ENCODE measurements around the gene TBC1D22B. TPM values are rescaled to one million over a fixed set of nuclear protein-coding genes. Genes with fewer than 3 reads are reported as not detected.

Gene TBC1D22B
- total and polyA plus RNA-seq, 2 donors from 2014 or later: 9.7 to 12.8 TPM

DNA sequence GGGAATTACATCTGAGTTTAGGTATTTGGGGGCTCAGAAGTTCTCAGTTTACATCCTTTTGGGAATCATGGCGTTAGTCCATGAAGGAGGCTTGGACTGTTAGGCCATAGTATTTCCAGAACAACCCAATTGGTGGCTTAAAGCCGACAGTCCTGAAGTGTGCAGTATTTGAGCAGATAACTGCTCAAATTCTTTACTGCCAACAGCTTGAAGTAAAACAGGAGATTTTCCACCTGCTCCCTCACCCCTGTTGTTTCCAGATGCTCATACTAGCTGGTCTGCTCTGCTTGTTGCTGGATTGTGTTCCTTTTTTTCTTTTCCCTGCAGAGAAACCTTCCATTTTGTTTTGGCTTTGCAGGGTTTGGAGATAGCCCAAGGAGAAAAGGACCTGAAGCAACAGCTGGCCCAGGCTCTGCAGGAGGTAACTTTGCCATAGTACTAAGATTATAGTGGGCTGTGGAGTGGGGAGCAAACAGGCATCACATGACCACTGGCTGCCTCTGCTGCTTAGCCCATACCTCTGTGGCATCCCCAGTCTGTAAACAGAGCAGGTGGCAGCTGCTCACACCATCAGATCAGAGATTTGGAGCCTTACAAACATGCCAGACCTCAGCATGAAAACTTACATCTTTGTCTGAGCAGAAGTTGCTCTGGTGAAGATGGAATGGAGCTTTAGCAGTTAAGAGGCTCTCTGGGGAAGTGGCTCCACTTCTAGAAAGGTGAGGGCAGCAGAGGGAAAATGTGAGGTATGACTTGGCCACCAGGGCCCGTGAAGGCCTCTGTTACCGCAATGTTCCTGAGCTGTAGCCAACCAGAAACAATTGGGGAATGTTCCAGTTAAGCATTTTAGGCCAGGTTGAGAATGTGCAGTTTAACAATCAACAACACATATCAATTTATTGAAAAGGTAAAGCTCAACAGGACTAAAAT is 113.8 kb downstream of the TBC1D22B start:
- Histone ChIP-seq H3K27ac (ENCODE audit: low read depth in 2 of 2, low read length in 2 of 2) (no peak overlapping the region), H3K4me1 (ENCODE audit: control insufficient read depth in 2 of 3, insufficient read depth in 2 of 3, low read depth in 1 of 3, low read length in 3 of 3) (peaks cover 0 to 11% (median 5%) of the 10 kb centered on the region in 3 donors), H3K9me3 (ENCODE audit: control insufficient read depth in 2 of 3, insufficient read depth in 1 of 3, low read length in 3 of 3) (no peaks in the 10 kb centered on the region), H3K27me3 (ENCODE audit: control insufficient read depth, insufficient read depth, low read length) (no peaks in the 10 kb centered on the region), H3K4me3 (ENCODE audit: low read length in 3 of 3) (no peak overlapping the region), H3K36me3 (ENCODE audit: control insufficient read depth in 2 of 3, insufficient read depth in 3 of 3, low read length in 3 of 3) (peaks cover 0 to 24% (median 14%) of the 10 kb centered on the region in 3 donors), H3K9ac (ENCODE audit: low read length in 3 of 3) (no peak overlapping the region)
- intact Hi-C loops (cut with DNase I): no loop called here
- DNase-seq (no peak), FAIRE-seq (no peak)
- TF ChIP-seq, protein P1, sequence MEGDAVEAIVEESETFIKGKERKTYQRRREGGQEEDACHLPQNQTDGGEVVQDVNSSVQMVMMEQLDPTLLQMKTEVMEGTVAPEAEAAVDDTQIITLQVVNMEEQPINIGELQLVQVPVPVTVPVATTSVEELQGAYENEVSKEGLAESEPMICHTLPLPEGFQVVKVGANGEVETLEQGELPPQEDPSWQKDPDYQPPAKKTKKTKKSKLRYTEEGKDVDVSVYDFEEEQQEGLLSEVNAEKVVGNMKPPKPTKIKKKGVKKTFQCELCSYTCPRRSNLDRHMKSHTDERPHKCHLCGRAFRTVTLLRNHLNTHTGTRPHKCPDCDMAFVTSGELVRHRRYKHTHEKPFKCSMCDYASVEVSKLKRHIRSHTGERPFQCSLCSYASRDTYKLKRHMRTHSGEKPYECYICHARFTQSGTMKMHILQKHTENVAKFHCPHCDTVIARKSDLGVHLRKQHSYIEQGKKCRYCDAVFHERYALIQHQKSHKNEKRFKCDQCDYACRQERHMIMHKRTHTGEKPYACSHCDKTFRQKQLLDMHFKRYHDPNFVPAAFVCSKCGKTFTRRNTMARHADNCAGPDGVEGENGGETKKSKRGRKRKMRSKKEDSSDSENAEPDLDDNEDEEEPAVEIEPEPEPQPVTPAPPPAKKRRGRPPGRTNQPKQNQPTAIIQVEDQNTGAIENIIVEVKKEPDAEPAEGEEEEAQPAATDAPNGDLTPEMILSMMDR (IDR thresholded peaks at IDR 0.05; ENCODE audit: borderline replicate concordance, extremely low read depth, insufficient read depth): no peak

DNA sequence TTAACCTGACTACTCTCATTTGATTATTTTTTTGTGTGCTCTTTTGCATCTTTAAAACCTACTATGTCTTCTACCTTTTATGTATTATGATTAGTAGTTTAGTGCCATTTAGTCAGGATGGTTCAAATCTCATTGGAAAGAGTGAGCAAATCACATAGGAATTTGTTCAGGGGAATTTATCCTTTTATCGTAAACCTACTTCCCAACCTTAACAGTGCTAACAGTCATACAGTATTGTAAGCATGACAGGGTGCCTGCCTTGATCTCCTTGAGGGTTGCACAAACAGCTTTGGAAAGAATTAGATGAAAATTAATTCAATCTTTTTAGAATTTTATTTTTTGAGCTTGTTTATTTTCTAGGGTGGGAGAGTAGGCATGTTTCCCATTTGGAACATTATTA is 114.5 kb downstream of the TBC1D22B start:
- Histone ChIP-seq H3K27ac (ENCODE audit: low read depth in 2 of 2, low read length in 2 of 2) (no peak overlapping the region), H3K4me1 (ENCODE audit: control insufficient read depth in 2 of 3, insufficient read depth in 2 of 3, low read depth in 1 of 3, low read length in 3 of 3) (peaks cover 0 to 11% (median 5%) of the 10 kb centered on the region in 3 donors), H3K27me3 (ENCODE audit: control insufficient read depth, insufficient read depth, low read length) (no peaks in the 10 kb centered on the region), H3K9me3 (ENCODE audit: control insufficient read depth in 2 of 3, insufficient read depth in 1 of 3, low read length in 3 of 3) (no peaks in the 10 kb centered on the region), H3K9ac (ENCODE audit: low read length in 3 of 3) (no peak overlapping the region), H3K36me3 (ENCODE audit: control insufficient read depth in 2 of 3, insufficient read depth in 3 of 3, low read length in 3 of 3) (peaks cover 0 to 26% (median 14%) of the 10 kb centered on the region in 3 donors), H3K4me3 (ENCODE audit: low read length in 3 of 3) (no peak overlapping the region)
- TF ChIP-seq, protein P1 (IDR thresholded peaks at IDR 0.05; ENCODE audit: borderline replicate concordance, extremely low read depth, insufficient read depth): no peak
- no peak for DNase-seq
- intact Hi-C loops (cut with DNase I): no loop called here
- no peak for FAIRE-seq

DNA sequence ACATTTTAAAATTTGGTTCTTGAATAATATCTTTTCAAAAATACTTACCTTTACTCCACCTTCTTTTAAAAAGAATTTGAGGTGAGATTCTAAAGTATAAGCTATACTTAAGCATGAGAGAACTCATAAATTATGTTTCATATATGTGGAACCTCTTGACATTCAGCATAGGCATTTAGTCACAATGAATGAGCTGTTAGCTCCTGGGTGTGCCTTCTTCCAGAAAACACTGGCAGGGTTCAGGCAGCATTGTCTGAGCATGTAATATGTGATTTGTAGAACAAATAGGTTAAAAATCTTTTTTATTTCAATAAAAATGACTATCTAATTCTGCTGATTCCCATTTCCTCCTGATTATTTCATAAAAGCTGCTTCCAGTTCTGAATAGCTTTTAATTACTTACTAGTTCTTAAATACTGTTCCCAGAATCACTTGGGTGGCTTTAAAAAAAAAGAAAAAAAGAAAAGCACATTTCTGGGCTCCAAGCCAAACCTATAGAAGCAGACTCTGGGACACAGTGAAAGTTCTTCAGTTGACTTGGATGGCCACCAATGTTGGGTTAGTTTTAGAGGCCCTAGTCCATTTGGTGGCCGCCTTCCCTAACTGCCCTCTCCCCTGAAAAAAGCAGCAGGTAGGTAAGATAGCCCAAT is 116.4 kb downstream of the TBC1D22B start:
- peaks cover 0 to 25% (median 10%) of the 10 kb centered on the region in 3 donors for H3K36me3 ChIP-seq (ENCODE audit: control insufficient read depth in 2 of 3, insufficient read depth in 3 of 3, low read length in 3 of 3)
- H3K4me3 ChIP-seq (ENCODE audit: low read length in 3 of 3): no peak overlapping the region
- intact Hi-C loops (cut with DNase I): no loop called here
- DNase-seq: peak in 1 of 5 donors; percentile 44
- H3K27ac ChIP-seq (ENCODE audit: low read depth in 2 of 2, low read length in 2 of 2): no peak overlapping the region
- H3K27me3 ChIP-seq (ENCODE audit: control insufficient read depth, insufficient read depth, low read length): no peaks in the 10 kb centered on the region
- H3K9me3 ChIP-seq (ENCODE audit: control insufficient read depth in 2 of 3, insufficient read depth in 1 of 3, low read length in 3 of 3): no peaks in the 10 kb centered on the region
- no peak for FAIRE-seq
- H3K4me1 ChIP-seq (ENCODE audit: control insufficient read depth in 2 of 3, insufficient read depth in 2 of 3, low read depth in 1 of 3, low read length in 3 of 3): peaks cover 0 to 11% (median 5%) of the 10 kb centered on the region in 3 donors
- TF ChIP-seq, protein P1 (IDR thresholded peaks at IDR 0.05; ENCODE audit: borderline replicate concordance, extremely low read depth, insufficient read depth): no peak
- no peak overlapping the region for H3K9ac ChIP-seq (ENCODE audit: low read length in 3 of 3)
